Caco-2 (cell line): ENCODE measurements around the gene TMOD1. TPM values are rescaled to one million over a fixed set of nuclear protein-coding genes. Genes with fewer than 3 reads are reported as not detected.

Experiments used
- BruUV-seq: library from RNA; stranded (reverse); fragments of 400-500 nt; replicated peaks from 2 replicates; lab custom pipeline; 2021; lab: Mats Ljungman, UMichigan
- CTCF ChIA-PET: fragments of 300-600 bp; sonication (Branson Sonifier 250); formaldehyde crosslinking; loops from one replicate; lab custom pipeline; 2022; ENCODE audit warnings: antibody characterized with exemption; lab: Charles Lee
- POLR2A ChIA-PET: fragments of 300-600 bp; sonication (Branson Sonifier 250); formaldehyde crosslinking; loops from one replicate; lab custom pipeline; 2022; ENCODE audit warnings: antibody characterized with exemption; lab: Charles Lee
- DNase-seq, 2 experiments: peaks; one replicate each; pipeline versions ENCODE4 v3.0.0 to v3.0.0-alpha.2; 2020 to 2022
- H3K27me3 ChIP-seq: replicated peaks from 2 replicates; pipeline ENCODE4 v1.6.0; 2011; ENCODE audit warnings: low read length; ENCODE audit not compliant: control insufficient read depth, insufficient read depth
- H3K36me3 ChIP-seq: 2 replicates; pipeline ENCODE4 v1.5.1; 2011; ENCODE audit warnings: low read length; ENCODE audit not compliant: control insufficient read depth, insufficient read depth
- H3K4me1 ChIP-seq: fragments of 250-450 bp; sonication (Bioruptor Pico); 2 replicates; pipeline ENCODE4 v1.5.1; 2020; ENCODE audit warnings: mild to moderate bottlenecking
- H3K4me3 ChIP-seq: 2 replicates; pipeline ENCODE4 v1.5.1; 2011; ENCODE audit warnings: low read depth, mild to moderate bottlenecking, control low read depth, low read length
- H3K9me3 ChIP-seq: fragments of 250-450 bp; sonication (Bioruptor Pico); 2 replicates; pipeline ENCODE4 v1.5.1; 2020; ENCODE audit warnings: mild to moderate bottlenecking, moderate library complexity
- H3K27ac Mint-ChIP-seq: one replicate; pipeline ENCODE4 v1.8.0; 2022; ENCODE audit warnings: mixed read lengths; ENCODE audit not compliant: unreplicated experiment
- H3K27me3 Mint-ChIP-seq: one replicate; pipeline ENCODE4 v1.8.0; 2022; ENCODE audit warnings: mixed read lengths; ENCODE audit not compliant: insufficient read depth, unreplicated experiment
- H3K36me3 Mint-ChIP-seq: one replicate; pipeline ENCODE4 v1.8.0; 2022; ENCODE audit warnings: mild to moderate bottlenecking, mixed read lengths; ENCODE audit not compliant: insufficient read depth, unreplicated experiment
- H3K4me1 Mint-ChIP-seq: one replicate; pipeline ENCODE4 v1.8.0; 2022; ENCODE audit warnings: low read depth, mixed read lengths; ENCODE audit not compliant: unreplicated experiment
- H3K4me3 Mint-ChIP-seq: one replicate; pipeline ENCODE4 v1.8.0; 2022; ENCODE audit warnings: mild to moderate bottlenecking, moderate library complexity, mixed read lengths; ENCODE audit not compliant: unreplicated experiment
- H3K9me3 Mint-ChIP-seq: one replicate; pipeline ENCODE4 v1.8.0; 2022; ENCODE audit warnings: mixed read lengths; ENCODE audit not compliant: unreplicated experiment
- CTCF ChIP-seq, 2 experiments: fragments of 200-600 bp in 1 of 2; IDR thresholded peaks; 1 replicate in 1 of 2; 2 replicates in 1 of 2; pipeline versions ENCODE4 v1.5.1 to v1.8.0; 2011 to 2022; ENCODE audit warnings: antibody characterized with exemption in 1 of 2, control low read depth in 1 of 2, inconsistent platforms in 1 of 2, low read depth in 1 of 2, low read length in 1 of 2, mild to moderate bottlenecking in 1 of 2, moderate library complexity in 1 of 2; ENCODE audit not compliant: insufficient read depth in 1 of 2, severe bottlenecking in 1 of 2, unreplicated experiment in 1 of 2
- intact Hi-C: fragments of 100-400 bp; cut with micrococcal nuclease; formaldehyde crosslinking; loops from one replicate; pipeline ENCODE4 v1.10.0; 2022; ENCODE audit not compliant: unreplicated experiment
- total RNA-seq: library from RNA; stranded (reverse); gene quantifications from 2 replicates; pipeline ENCODE4 v1.2.3, GENCODE V29; 2022

Gene TMOD1
- total RNA-seq, 1 experiment from 2014 or later = 1.1 TPM

GRCh38 chr9:97484134-97484533, 17.3 kb upstream of the TMOD1 start:
- Mint-ChIP-seq H3K27me3 (no peaks in the 10 kb centered on the region), H3K4me1 (no peaks in the 10 kb centered on the region), H3K36me3 (peaks cover 17% of the 10 kb centered on the region), H3K9me3 (no peaks in the 10 kb centered on the region), H3K27ac (no peak overlapping the region), H3K4me3 (no peak overlapping the region)
- ChIA-PET POLR2A (no interaction called here), CTCF (interaction anchor here (0.9 kb wide), 1 partner anchor 18 kb away, joined by 3 read pairs; no protein-coding TSS in a partner anchor)
- intact Hi-C loops = no loop called here
- no peak for DNase-seq
- Histone ChIP-seq H3K27me3 (no peaks in the 10 kb centered on the region), H3K36me3 (peaks cover 3% of the 10 kb centered on the region; the same call in 1 of the 2 replicates), H3K4me3 (no peak overlapping the region), H3K9me3 (no peaks in the 10 kb centered on the region), H3K4me1 (no peaks in the 10 kb centered on the region)
- TF ChIP-seq CTCF (IDR thresholded peaks at IDR 0.05; ENCODE audit: insufficient read depth in 1 of 2, low read depth in 1 of 2, low read length in 1 of 2, severe bottlenecking in 1 of 2, unreplicated experiment in 1 of 2) = no peak
- BruUV-seq = no TSS peak

GRCh38 chr9:97487107-97487506, 14.4 kb upstream of the TMOD1 start:
- POLR2A ChIA-PET = no interaction called here
- Mint-ChIP-seq H3K27ac (no peak overlapping the region), H3K4me3 (no peak overlapping the region), H3K36me3 (peaks cover 17% of the 10 kb centered on the region), H3K9me3 (no peaks in the 10 kb centered on the region), H3K27me3 (no peaks in the 10 kb centered on the region), H3K4me1 (peaks cover 6% of the 10 kb centered on the region)
- BruUV-seq = no TSS peak
- CTCF ChIA-PET = interaction anchor here (0.8 to 1.1 kb wide), 7 partner anchors 14 to 630 kb away, joined by 3 to 9 read pairs (median 3); partner anchors contain the start of gene TMOD1
- DNase-seq = peak in 1 of 2 experiments; percentile 34
- Histone ChIP-seq H3K4me1 (no peaks in the 10 kb centered on the region), H3K9me3 (no peaks in the 10 kb centered on the region), H3K36me3 (peaks cover 3% of the 10 kb centered on the region; the same call in 1 of the 2 replicates), H3K4me3 (no peak overlapping the region), H3K27me3 (no peaks in the 10 kb centered on the region)
- intact Hi-C loops = no loop called here
- TF ChIP-seq CTCF (IDR thresholded peaks at IDR 0.05; ENCODE audit: insufficient read depth in 1 of 2, low read depth in 1 of 2, low read length in 1 of 2, severe bottlenecking in 1 of 2, unreplicated experiment in 1 of 2) = peak; percentile 33 to 55

- no peaks in the 10 kb centered on the region for H3K4me1 ChIP-seq
- DNase-seq = no peak
- BruUV-seq = no TSS peak
- no peak overlapping the region for H3K4me3 ChIP-seq
- no peak overlapping the region for H3K4me3 Mint-ChIP-seq
- H3K36me3 Mint-ChIP-seq = peaks cover 14% of the 10 kb centered on the region
- ChIA-PET CTCF (interaction anchor here (0.6 to 0.7 kb wide), 3 partner anchors 11 to 228 kb away, joined by 5 to 7 read pairs (median 6); no protein-coding TSS in a partner anchor), POLR2A (no interaction called here)
- no peaks in the 10 kb centered on the region for H3K9me3 Mint-ChIP-seq
- intact Hi-C loops = no loop called here
- H3K9me3 ChIP-seq = no peaks in the 10 kb centered on the region
- no peaks in the 10 kb centered on the region for H3K27me3 Mint-ChIP-seq
- TF ChIP-seq CTCF (IDR thresholded peaks at IDR 0.05; ENCODE audit: insufficient read depth in 1 of 2, low read depth in 1 of 2, low read length in 1 of 2, severe bottlenecking in 1 of 2, unreplicated experiment in 1 of 2) = no peak
- no peak overlapping the region for H3K27ac Mint-ChIP-seq
- H3K36me3 ChIP-seq = peaks cover 3% of the 10 kb centered on the region; the same call in 1 of the 2 replicates
- no peaks in the 10 kb centered on the region for H3K27me3 ChIP-seq
- H3K4me1 Mint-ChIP-seq = peaks cover 6% of the 10 kb centered on the region
These were observed 13.6 kb upstream of the TMOD1 start for GRCh38 chr9:97487861-97488260.
